IPS-15b (cell line): ENCODE data around the gene NCKIPSD.

Experiments used
- H3K27me3 ChIP-seq: one replicate; pipeline ENCODE4 v1.6.1; 2013; ENCODE audit warnings: low read length; ENCODE audit not compliant: control insufficient read depth, insufficient read depth
- H3K36me3 ChIP-seq: one replicate; pipeline ENCODE4 v1.6.1; 2013; ENCODE audit warnings: low read length; ENCODE audit not compliant: control insufficient read depth, insufficient read depth
- H3K4me1 ChIP-seq: one replicate; pipeline ENCODE4 v1.6.1; 2013; ENCODE audit warnings: mild to moderate bottlenecking, low read length; ENCODE audit not compliant: control insufficient read depth, insufficient read depth
- H3K4me3 ChIP-seq: one replicate; pipeline ENCODE4 v1.5.1; 2013; ENCODE audit warnings: low read depth, low read length
- H3K9ac ChIP-seq: one replicate; pipeline ENCODE4 v1.6.1; 2013; ENCODE audit warnings: low read depth, mild to moderate bottlenecking, low read length
- H3K9me3 ChIP-seq: one replicate; pipeline ENCODE4 v1.6.1; 2013; ENCODE audit warnings: mild to moderate bottlenecking, low read length; ENCODE audit not compliant: control insufficient read depth, insufficient read depth

Gene NCKIPSD

GRCh38 chr3:48664313-48664644 is 21.4 kb downstream of the NCKIPSD start:
- no peak overlapping the region for H3K9ac ChIP-seq
- H3K4me1 ChIP-seq = peaks cover 3% of the 10 kb centered on the region
- H3K36me3 ChIP-seq = peaks cover 3% of the 10 kb centered on the region
- H3K27me3 ChIP-seq = no peaks in the 10 kb centered on the region
- no peaks in the 10 kb centered on the region for H3K9me3 ChIP-seq
- H3K4me3 ChIP-seq = no peak overlapping the region

- H3K4me1 ChIP-seq = peaks cover 3% of the 10 kb centered on the region
- peaks cover 3% of the 10 kb centered on the region for H3K36me3 ChIP-seq
- H3K9me3 ChIP-seq = no peaks in the 10 kb centered on the region
- H3K27me3 ChIP-seq = no peaks in the 10 kb centered on the region
- peak overlapping the region; percentile 89 for H3K4me3 ChIP-seq
- H3K9ac ChIP-seq = peak overlapping the region; percentile 98
Measured at GRCh38 chr3:48663489-48664312, 22.0 kb downstream of the NCKIPSD start.

GRCh38 chr3:48662753-48663488 is 22.8 kb downstream of the NCKIPSD start, which contains the start of gene CELSR3:
Gene CELSR3, minus strand, starts transcription at chr3:48662886. Its CDS starts 252 bp downstream, at chr3:48662634.
- no peaks in the 10 kb centered on the region for H3K9me3 ChIP-seq
- peak within 1 kb of the TSS; percentile 89 for H3K4me3 ChIP-seq
- H3K9ac ChIP-seq = peak within 1 kb of the TSS; percentile 98
- H3K27me3 ChIP-seq = no peaks in the 10 kb centered on the region
- peaks cover 3% of the 10 kb centered on the region for H3K36me3 ChIP-seq
- peaks cover 3% of the 10 kb centered on the region for H3K4me1 ChIP-seq

- H3K36me3 ChIP-seq = peaks cover 3% of the 10 kb centered on the region
- H3K9me3 ChIP-seq = no peaks in the 10 kb centered on the region
- H3K4me3 ChIP-seq = peak overlapping the region; percentile 67
- H3K4me1 ChIP-seq = peaks cover 5% of the 10 kb centered on the region
- H3K27me3 ChIP-seq = peaks cover 2% of the 10 kb centered on the region
- no peak overlapping the region for H3K9ac ChIP-seq
Measured at GRCh38 chr3:48662145-48662752, 23.5 kb downstream of the NCKIPSD start.

- no peaks in the 10 kb centered on the region for H3K9me3 ChIP-seq
- peaks cover 3% of the 10 kb centered on the region for H3K36me3 ChIP-seq
- no peak overlapping the region for H3K9ac ChIP-seq
- peaks cover 2% of the 10 kb centered on the region for H3K27me3 ChIP-seq
- peaks cover 6% of the 10 kb centered on the region for H3K4me1 ChIP-seq
- H3K4me3 ChIP-seq = peak overlapping the region; percentile 67
Measured at GRCh38 chr3:48661501-48662144, 24.1 kb downstream of the NCKIPSD start.

GRCh38 chr3:48660800-48661400 is 24.8 kb downstream of the NCKIPSD start:
- Histone ChIP-seq H3K9ac (no peak overlapping the region), H3K27me3 (peaks cover 2% of the 10 kb centered on the region), H3K4me1 (peaks cover 6% of the 10 kb centered on the region), H3K9me3 (no peaks in the 10 kb centered on the region), H3K36me3 (peaks cover 3% of the 10 kb centered on the region), H3K4me3 (peak overlapping the region; percentile 67)

GRCh38 chr3:48656841-48657281 is 28.9 kb downstream of the NCKIPSD start:
- peaks cover 2% of the 10 kb centered on the region for H3K27me3 ChIP-seq
- peaks cover 8% of the 10 kb centered on the region for H3K4me1 ChIP-seq
- no peaks in the 10 kb centered on the region for H3K9me3 ChIP-seq
- peak overlapping the region; percentile 53 for H3K4me3 ChIP-seq
- peak overlapping the region; percentile 70 for H3K9ac ChIP-seq
- H3K36me3 ChIP-seq = peaks cover 25% of the 10 kb centered on the region

GRCh38 chr3:48656061-48656840 is 29.5 kb downstream of the NCKIPSD start:
- peaks cover 2% of the 10 kb centered on the region for H3K27me3 ChIP-seq
- peak overlapping the region; percentile 70 for H3K9ac ChIP-seq
- peaks cover 29% of the 10 kb centered on the region for H3K36me3 ChIP-seq
- H3K9me3 ChIP-seq = no peaks in the 10 kb centered on the region
- H3K4me3 ChIP-seq = peak overlapping the region; percentile 53
- H3K4me1 ChIP-seq = peaks cover 8% of the 10 kb centered on the region

- Histone ChIP-seq H3K27me3 (peaks cover 2% of the 10 kb centered on the region), H3K9ac (no peak overlapping the region), H3K36me3 (peaks cover 34% of the 10 kb centered on the region), H3K4me1 (peaks cover 8% of the 10 kb centered on the region), H3K4me3 (peak overlapping the region; percentile 53), H3K9me3 (no peaks in the 10 kb centered on the region)
Measured at GRCh38 chr3:48655606-48656005, 30.1 kb downstream of the NCKIPSD start.

GRCh38 chr3:48655063-48655462 is 30.7 kb downstream of the NCKIPSD start:
- Histone ChIP-seq H3K4me1 (peaks cover 8% of the 10 kb centered on the region), H3K9ac (no peak overlapping the region), H3K4me3 (peak overlapping the region; percentile 53), H3K27me3 (peaks cover 2% of the 10 kb centered on the region), H3K36me3 (peaks cover 36% of the 10 kb centered on the region), H3K9me3 (no peaks in the 10 kb centered on the region)
